Parathyroid adenoma (tissue), 2 donors: ENCODE results near the gene INO80E.
"Not testable (repeated sequence)": the region's sequence is repeated elsewhere in the genome, so short reads cannot be mapped to it uniquely, and the experiment has no call there.

Source experiments
- H2AFZ ChIP-seq: fragments of 300-600 bp; sonication (generic); one replicate; pipeline ENCODE4 v1.7.0; 2017; ENCODE audit warnings: antibody characterized with exemption, mild to moderate bottlenecking
- H3K27ac ChIP-seq: fragments of 300-600 bp; sonication (generic); one replicate; pipeline ENCODE4 v1.7.0; 2017
- H3K27me3 ChIP-seq: fragments of 300-600 bp; sonication (generic); one replicate; pipeline ENCODE4 v1.7.0; 2017; ENCODE audit warnings: low read length; ENCODE audit not compliant: control insufficient read depth, insufficient read depth
- H3K36me3 ChIP-seq: fragments of 300-600 bp; sonication (generic); one replicate; pipeline ENCODE4 v1.7.0; 2017; ENCODE audit warnings: low read length; ENCODE audit not compliant: control insufficient read depth, insufficient read depth
- H3K4me1 ChIP-seq: fragments of 300-600 bp; sonication (generic); one replicate; pipeline ENCODE4 v1.7.0; 2017; ENCODE audit warnings: control low read depth
- H3K4me2 ChIP-seq: fragments of 300-600 bp; sonication (generic); one replicate; pipeline ENCODE4 v1.7.0; 2017; ENCODE audit warnings: low read length
- H3K4me3 ChIP-seq: fragments of 300-600 bp; sonication (generic); one replicate; pipeline ENCODE4 v1.7.0; 2017; ENCODE audit warnings: low read depth, low read length
- H3K79me2 ChIP-seq: fragments of 300-600 bp; sonication (generic); one replicate; pipeline ENCODE4 v1.7.0; 2017; ENCODE audit warnings: control low read depth
- H3K9ac ChIP-seq: fragments of 300-600 bp; sonication (generic); one replicate; pipeline ENCODE4 v1.7.0; 2017; ENCODE audit warnings: mild to moderate bottlenecking
- H3K9me3 ChIP-seq: fragments of 300-600 bp; sonication (generic); one replicate; pipeline ENCODE4 v1.7.0; 2017; ENCODE audit warnings: low read length; ENCODE audit not compliant: control insufficient read depth
- TF ChIP-seq, protein P1 (sequence below): fragments of 300-600 bp; sonication (generic); IDR thresholded peaks from one replicate; pipeline ENCODE4 v1.7.0; 2017; ENCODE audit warnings: antibody characterized with exemption, mild to moderate bottlenecking
- donor health status: primary hyperparathyroidism.

The INO80E gene

DNA sequence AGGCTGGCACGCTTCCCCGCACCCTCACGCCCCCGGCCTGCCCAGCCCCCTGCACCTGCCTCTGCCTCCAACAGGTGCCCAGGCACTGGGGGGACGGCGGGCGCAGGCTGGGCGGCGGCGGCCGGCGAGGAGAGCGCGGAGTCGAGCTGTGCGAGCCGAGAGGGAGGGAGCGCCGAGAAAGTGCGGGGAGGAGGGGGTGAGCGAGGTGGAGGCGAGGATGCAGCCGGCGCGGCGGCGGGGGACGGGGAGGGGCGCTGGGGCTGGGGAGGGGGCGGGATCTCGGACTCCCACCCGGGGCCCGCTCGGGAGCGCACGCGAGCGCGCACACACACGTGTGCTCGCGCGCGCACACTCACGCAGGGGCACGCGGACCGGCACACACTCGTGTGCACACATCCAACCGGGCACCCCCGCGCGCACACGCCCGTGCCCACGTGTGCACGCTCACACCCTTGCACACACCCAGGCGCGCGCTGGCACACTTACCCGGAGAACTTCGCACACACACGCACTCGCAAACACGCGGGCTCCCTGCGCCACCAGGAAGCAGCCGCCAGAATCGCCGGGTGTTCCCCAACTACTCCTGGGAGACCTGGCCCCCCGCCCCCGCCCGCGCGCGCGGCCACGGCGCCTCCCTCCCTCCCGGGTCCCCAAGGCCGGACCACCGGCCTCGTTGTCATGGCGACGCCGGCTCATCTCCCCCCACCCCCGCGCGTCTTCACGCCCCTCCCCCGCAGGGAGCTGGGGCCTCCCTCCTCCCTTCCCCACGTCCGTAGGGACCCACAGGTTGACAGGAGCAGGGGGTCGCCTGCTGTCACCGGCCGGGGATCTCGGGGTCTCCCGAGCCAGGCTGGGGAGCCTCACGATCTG, 15.0 kb downstream of the INO80E start, which contains the start of gene DOC2A:
Gene DOC2A (minus strand): TSS at position 184 of the 870 bp plus-strand sequence. CDS start 805 bp downstream, outside the sequence.
- H3K36me3 ChIP-seq, result no peaks in the 10 kb centered on the region
- no peak within 1 kb of the TSS for H3K4me3 ChIP-seq
- H3K4me1 ChIP-seq, result peaks cover 3% of the 10 kb centered on the region
- H3K9ac ChIP-seq, result no peak within 1 kb of the TSS
- peak within 1 kb of the TSS; percentile 11 for H2AFZ ChIP-seq
- peaks cover 4% of the 10 kb centered on the region for H3K27me3 ChIP-seq
- H3K4me2 ChIP-seq, result peak within 1 kb of the TSS; percentile 49
- H3K27ac ChIP-seq, result no peak within 1 kb of the TSS
- TF ChIP-seq, protein P1, sequence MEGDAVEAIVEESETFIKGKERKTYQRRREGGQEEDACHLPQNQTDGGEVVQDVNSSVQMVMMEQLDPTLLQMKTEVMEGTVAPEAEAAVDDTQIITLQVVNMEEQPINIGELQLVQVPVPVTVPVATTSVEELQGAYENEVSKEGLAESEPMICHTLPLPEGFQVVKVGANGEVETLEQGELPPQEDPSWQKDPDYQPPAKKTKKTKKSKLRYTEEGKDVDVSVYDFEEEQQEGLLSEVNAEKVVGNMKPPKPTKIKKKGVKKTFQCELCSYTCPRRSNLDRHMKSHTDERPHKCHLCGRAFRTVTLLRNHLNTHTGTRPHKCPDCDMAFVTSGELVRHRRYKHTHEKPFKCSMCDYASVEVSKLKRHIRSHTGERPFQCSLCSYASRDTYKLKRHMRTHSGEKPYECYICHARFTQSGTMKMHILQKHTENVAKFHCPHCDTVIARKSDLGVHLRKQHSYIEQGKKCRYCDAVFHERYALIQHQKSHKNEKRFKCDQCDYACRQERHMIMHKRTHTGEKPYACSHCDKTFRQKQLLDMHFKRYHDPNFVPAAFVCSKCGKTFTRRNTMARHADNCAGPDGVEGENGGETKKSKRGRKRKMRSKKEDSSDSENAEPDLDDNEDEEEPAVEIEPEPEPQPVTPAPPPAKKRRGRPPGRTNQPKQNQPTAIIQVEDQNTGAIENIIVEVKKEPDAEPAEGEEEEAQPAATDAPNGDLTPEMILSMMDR, result no peak
- no peaks in the 10 kb centered on the region for H3K9me3 ChIP-seq
- no peaks in the 10 kb centered on the region for H3K79me2 ChIP-seq

DNA sequence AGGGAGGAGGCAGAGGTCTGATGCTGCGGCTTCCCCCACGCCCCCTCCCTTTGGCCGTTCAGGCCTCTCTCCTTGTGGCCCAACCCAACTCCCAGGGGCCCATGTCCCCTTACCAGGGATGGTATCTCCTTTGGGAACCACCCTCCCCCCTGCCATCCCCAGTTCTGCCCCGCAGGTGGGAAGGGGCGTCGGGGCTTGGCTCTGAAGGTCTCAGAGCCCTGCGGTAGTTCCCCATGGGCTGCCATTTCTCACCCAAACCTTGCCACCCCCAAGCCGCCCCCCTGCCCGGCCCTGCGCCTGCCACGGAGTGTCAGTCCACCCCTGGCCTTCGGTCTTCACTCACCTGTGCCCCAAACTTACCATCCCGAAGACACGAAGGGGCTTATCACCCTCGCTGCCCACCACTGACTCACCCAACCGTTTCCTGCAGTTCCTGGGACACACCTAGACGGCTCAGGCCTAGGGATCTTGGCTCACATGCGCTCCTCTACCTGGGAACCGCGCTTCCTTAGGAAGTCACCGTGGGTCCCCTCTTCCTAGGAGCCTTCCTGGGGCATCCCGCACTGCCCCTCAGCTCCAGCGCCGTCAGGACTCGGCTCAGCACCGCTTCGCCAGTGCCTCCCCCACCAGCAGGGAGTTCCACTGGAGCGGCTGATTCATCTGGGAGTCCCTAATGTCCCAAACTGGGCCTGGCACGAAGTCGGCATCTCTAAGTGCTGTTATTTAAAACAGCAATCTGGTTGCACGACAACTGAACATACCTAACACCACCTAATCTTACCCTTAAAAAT, 15.9 kb downstream of the INO80E start:
- H3K36me3 ChIP-seq, result no peaks in the 10 kb centered on the region
- H3K27ac ChIP-seq, result no peak overlapping the region

DNA sequence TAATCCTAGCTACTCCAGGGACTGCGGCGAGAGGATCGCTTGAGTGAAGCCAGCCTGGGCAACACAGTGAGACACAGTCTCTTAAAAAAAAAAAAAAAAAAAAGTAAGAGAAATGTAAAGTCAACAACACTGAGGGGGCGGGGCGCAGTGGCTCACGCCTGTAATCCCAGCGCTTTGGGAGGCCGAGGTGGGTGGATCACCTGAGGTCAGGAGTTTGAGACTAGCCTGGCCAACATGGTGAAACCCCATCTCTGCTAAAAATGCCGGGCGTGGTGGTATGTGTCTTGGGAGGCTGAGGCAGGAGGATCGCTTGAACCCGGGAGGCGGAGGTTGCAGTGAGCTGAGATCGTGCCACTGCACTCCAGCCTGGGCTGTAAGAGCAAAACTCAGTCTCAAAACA, 16.6 kb downstream of the INO80E start:
- H3K4me2 ChIP-seq, H3K9ac ChIP-seq, H2AFZ ChIP-seq, H3K36me3 ChIP-seq, H3K27ac ChIP-seq, H3K79me2 ChIP-seq, H3K4me1 ChIP-seq, H3K27me3 ChIP-seq, H3K4me3 ChIP-seq, H3K9me3 ChIP-seq: not testable (repeated sequence)

More for the DNA sequence above, 15.9 kb downstream of the INO80E start:
- no peaks in the 10 kb centered on the region for H3K79me2 ChIP-seq
- H3K9ac ChIP-seq, result no peak overlapping the region
- peak overlapping the region; percentile 28 for H2AFZ ChIP-seq
- H3K4me3 ChIP-seq, result no peak overlapping the region
- TF ChIP-seq, protein P1, result no peak
- peaks cover 4% of the 10 kb centered on the region for H3K27me3 ChIP-seq
- no peaks in the 10 kb centered on the region for H3K9me3 ChIP-seq
- peaks cover 3% of the 10 kb centered on the region for H3K4me1 ChIP-seq
- no peak overlapping the region for H3K4me2 ChIP-seq

DNA sequence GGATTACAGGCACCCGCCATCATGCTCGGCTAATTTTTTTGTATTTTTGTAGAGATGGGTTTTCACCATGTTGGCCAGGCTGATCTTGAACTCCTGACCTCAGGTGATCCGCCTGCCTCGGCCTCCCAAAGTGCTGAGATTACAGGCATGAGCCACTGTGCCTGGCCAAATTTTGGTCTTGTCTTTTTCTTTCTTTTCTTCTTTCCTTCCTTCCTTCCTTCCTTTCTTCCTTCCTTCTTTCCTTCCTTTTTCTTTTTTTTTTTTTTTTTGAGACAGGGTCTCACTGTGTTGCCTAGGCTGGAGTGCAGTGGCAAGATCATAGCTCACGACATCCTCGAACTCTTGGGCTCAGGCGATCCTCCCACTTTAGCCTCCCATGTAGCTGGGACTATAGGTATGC, 19.4 kb downstream of the INO80E start:
- not testable (repeated sequence) for H3K4me2 ChIP-seq, H3K4me3 ChIP-seq, H3K36me3 ChIP-seq, H3K4me1 ChIP-seq, H3K9me3 ChIP-seq, H3K27me3 ChIP-seq, H3K27ac ChIP-seq, H2AFZ ChIP-seq, H3K79me2 ChIP-seq, H3K9ac ChIP-seq

DNA sequence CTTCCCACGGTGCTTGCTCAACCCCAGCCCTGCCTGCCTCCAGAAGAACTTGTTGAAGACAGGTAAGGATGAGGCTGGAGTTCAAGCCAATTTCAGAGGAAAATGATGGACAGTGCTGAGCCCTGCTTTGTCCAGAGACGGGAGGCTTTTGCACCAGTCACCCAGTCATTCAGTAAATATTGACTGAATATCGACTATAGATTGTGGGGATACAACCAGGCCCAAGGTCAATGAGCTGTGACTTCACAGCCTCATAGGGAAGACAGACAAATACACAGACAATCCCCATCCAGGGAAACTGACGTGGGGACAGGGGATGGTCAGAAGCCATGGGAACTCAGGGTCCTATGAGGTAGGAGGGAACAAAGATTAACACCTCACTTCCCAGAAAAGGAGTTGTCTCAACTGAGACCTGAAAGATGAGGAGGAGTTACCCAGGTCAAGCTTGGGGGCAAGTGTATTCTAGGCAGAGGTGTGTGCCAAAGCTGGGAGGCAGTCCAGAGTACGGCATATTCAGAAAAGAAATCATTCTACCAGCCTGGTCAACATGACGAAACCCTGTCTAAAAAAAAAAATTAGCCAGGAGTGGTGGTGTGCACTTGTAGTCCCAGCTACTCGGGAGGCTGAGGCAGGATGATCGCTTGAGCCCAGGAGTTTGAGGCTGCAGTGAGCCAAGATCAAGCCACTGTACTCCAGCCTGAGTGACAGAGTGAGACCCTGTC, 20.7 kb downstream of the INO80E start:
- Histone ChIP-seq H3K9ac (no peak overlapping the region), H3K9me3 (no peaks in the 10 kb centered on the region), H3K79me2 (no peaks in the 10 kb centered on the region), H3K4me2 (no peak overlapping the region), H3K4me1 (no peaks in the 10 kb centered on the region), H3K27me3 (no peaks in the 10 kb centered on the region), H3K27ac (no peak overlapping the region), H3K36me3 (no peaks in the 10 kb centered on the region), H2AFZ (no peak overlapping the region), H3K4me3 (no peak overlapping the region)
- TF ChIP-seq, protein P1, result no peak
